22Rv1 (cell line): Measurements from ENCODE around the gene SH2D4B.

Experiments used
- ZFX ChIP-seq: fragments of 450-650 bp; IDR thresholded peaks from 2 replicates; pipeline ENCODE4 v1.6.1; 2017; ENCODE audit warnings: antibody characterized with exemption, borderline replicate concordance
- TF ChIP-seq, protein P1 (sequence below): fragments of 450-650 bp; IDR thresholded peaks from 2 replicates; pipeline ENCODE4 v1.5.1; 2017; ENCODE audit warnings: mild to moderate bottlenecking

DNA sequence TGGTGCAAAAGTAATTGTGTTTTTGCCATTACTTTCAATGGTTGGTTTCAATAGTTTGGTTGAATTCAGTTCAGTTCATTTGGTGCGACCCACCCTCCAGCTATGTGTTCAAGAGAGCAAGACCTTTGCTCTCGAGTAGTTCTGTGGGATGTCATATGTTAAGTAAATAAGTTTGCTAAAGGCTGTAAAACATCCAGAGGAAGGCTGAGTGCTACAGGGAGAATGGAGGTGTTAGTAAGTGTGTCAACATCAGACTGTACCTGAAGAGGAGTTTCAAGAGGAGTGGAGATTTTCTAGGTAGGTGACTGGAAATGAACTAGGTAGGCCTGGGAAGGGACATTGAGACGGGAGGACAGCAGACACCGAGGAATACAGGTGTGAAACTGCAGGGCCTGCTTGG lies 147.7 kb downstream of the SH2D4B start:
- TF ChIP-seq, protein P1, sequence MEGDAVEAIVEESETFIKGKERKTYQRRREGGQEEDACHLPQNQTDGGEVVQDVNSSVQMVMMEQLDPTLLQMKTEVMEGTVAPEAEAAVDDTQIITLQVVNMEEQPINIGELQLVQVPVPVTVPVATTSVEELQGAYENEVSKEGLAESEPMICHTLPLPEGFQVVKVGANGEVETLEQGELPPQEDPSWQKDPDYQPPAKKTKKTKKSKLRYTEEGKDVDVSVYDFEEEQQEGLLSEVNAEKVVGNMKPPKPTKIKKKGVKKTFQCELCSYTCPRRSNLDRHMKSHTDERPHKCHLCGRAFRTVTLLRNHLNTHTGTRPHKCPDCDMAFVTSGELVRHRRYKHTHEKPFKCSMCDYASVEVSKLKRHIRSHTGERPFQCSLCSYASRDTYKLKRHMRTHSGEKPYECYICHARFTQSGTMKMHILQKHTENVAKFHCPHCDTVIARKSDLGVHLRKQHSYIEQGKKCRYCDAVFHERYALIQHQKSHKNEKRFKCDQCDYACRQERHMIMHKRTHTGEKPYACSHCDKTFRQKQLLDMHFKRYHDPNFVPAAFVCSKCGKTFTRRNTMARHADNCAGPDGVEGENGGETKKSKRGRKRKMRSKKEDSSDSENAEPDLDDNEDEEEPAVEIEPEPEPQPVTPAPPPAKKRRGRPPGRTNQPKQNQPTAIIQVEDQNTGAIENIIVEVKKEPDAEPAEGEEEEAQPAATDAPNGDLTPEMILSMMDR: no peak
- TF ChIP-seq ZFX: no peak
